KMS-11 (cell line): ENCODE measurements around the gene GRK5.
"Not testable (repeated sequence)": the region's sequence is repeated elsewhere in the genome, so short reads cannot be mapped to it uniquely, and the experiment has no call there.

Experiments used
- H2AFZ ChIP-seq: fragments of 200-600 bp; sonication (generic); 2 replicates; pipeline ENCODE4 v1.6.1; 2016; ENCODE audit warnings: antibody characterized with exemption, mixed run types, low read depth
- H3K27ac ChIP-seq: fragments of 200-600 bp; sonication (generic); 2 replicates; pipeline ENCODE4 v1.6.1; 2016; ENCODE audit warnings: mild to moderate bottlenecking, mixed run types
- H3K27me3 ChIP-seq: fragments of 200-600 bp; sonication (generic); 2 replicates; pipeline ENCODE4 v1.6.1; 2017; ENCODE audit warnings: mild to moderate bottlenecking, low read depth, mixed run types, moderate library complexity; ENCODE audit not compliant: insufficient read depth
- H3K36me3 ChIP-seq: fragments of 200-600 bp; sonication (generic); 2 replicates; pipeline ENCODE4 v1.6.1; 2017; ENCODE audit warnings: mild to moderate bottlenecking, mixed run types; ENCODE audit not compliant: insufficient read depth
- H3K4me1 ChIP-seq: fragments of 200-600 bp; sonication (generic); 2 replicates; pipeline ENCODE4 v1.6.1; 2016; ENCODE audit warnings: mild to moderate bottlenecking, low read depth, mixed run types; ENCODE audit not compliant: poor library complexity, severe bottlenecking
- H3K4me2 ChIP-seq: fragments of 200-600 bp; sonication (generic); 2 replicates; pipeline ENCODE4 v1.7.0; 2016; ENCODE audit warnings: mild to moderate bottlenecking, mixed run types
- H3K4me3 ChIP-seq: fragments of 200-600 bp; sonication (generic); IDR thresholded peaks from 2 replicates; pipeline ENCODE4 v1.6.1; 2017; ENCODE audit warnings: low read depth, low read length, mixed read lengths; ENCODE audit not compliant: insufficient read depth
- H3K79me2 ChIP-seq: fragments of 200-600 bp; sonication (generic); 2 replicates; pipeline ENCODE4 v1.6.1; 2016; ENCODE audit warnings: low read depth, mixed run types; ENCODE audit not compliant: insufficient read depth
- H3K9ac ChIP-seq: fragments of 200-600 bp; sonication (generic); 2 replicates; pipeline ENCODE4 v1.6.1; 2016; ENCODE audit warnings: mild to moderate bottlenecking, mixed run types
- H4K20me1 ChIP-seq: fragments of 200-600 bp; sonication (generic); 2 replicates; pipeline ENCODE4 v1.6.1; 2016; ENCODE audit warnings: mild to moderate bottlenecking, mixed run types; ENCODE audit not compliant: insufficient read depth
- TF ChIP-seq, protein P1 (sequence below): fragments of 200-600 bp; sonication (generic); conservative IDR thresholded peaks from 2 replicates; pipeline ENCODE4 v1.6.1; 2017; ENCODE audit warnings: low read depth, mild to moderate bottlenecking, antibody characterized with exemption, low read length, moderate library complexity, mixed read lengths

The GRK5 gene

DNA sequence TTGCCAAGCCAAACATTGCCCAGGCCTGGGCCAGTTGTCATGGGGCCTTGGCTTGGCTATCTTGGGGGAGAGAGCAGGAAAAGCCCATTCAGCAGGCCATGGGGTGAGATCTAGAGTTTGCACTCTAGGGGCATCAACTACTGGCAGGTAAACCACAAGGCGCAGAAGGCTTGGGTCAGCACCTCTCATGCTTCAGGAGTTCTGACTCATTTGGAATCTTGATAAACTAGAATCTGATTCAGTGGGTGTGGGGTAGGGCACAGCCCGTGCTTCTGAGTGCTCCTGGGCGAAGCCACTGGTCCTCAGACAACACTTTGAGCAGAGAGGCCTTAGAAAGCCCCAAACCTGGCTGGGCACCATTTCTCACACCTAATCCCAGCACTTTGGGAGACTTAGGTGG lies 254.0 kb downstream of the GRK5 start:
- H3K4me2 ChIP-seq, result no peak overlapping the region

DNA sequence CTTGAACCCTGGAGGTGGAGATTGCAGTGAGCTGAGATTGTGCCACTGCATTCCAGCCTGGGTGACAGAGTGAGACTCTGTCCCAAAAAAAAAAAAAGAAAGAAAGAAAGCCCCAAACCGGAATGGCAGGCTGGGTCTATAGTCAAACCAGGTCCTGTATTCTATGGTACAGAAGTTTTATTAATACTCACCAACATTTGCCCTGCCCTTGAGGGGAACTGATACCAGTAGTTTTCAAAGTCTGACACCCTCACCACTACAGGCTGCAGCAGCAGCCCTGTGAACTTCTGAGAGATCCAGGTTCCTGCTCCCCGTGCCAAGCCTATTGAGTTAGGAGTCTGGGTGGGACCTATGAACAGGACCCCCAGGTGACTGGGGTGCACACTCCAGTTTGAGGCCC lies 254.6 kb downstream of the GRK5 start:
- Histone ChIP-seq H3K4me3 (no peak overlapping the region), H3K27ac (no peak overlapping the region), H3K79me2 (no peaks in the 10 kb centered on the region), H2AFZ (no peak overlapping the region), H3K9ac (no peak overlapping the region), H4K20me1 (no peaks in the 10 kb centered on the region), H3K27me3 (no peaks in the 10 kb centered on the region), H3K4me1 (no peaks in the 10 kb centered on the region), H3K36me3 (no peaks in the 10 kb centered on the region), H3K4me2 (no peak overlapping the region)
- TF ChIP-seq, protein P1, sequence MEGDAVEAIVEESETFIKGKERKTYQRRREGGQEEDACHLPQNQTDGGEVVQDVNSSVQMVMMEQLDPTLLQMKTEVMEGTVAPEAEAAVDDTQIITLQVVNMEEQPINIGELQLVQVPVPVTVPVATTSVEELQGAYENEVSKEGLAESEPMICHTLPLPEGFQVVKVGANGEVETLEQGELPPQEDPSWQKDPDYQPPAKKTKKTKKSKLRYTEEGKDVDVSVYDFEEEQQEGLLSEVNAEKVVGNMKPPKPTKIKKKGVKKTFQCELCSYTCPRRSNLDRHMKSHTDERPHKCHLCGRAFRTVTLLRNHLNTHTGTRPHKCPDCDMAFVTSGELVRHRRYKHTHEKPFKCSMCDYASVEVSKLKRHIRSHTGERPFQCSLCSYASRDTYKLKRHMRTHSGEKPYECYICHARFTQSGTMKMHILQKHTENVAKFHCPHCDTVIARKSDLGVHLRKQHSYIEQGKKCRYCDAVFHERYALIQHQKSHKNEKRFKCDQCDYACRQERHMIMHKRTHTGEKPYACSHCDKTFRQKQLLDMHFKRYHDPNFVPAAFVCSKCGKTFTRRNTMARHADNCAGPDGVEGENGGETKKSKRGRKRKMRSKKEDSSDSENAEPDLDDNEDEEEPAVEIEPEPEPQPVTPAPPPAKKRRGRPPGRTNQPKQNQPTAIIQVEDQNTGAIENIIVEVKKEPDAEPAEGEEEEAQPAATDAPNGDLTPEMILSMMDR, result no peak

More for the DNA sequence above, 254.0 kb downstream of the GRK5 start:
- TF ChIP-seq, protein P1, result no peak
- Histone ChIP-seq H3K9ac (no peak overlapping the region), H3K27ac (no peak overlapping the region), H3K27me3 (no peaks in the 10 kb centered on the region), H3K4me1 (no peaks in the 10 kb centered on the region), H3K79me2 (no peaks in the 10 kb centered on the region), H4K20me1 (no peaks in the 10 kb centered on the region), H3K4me3 (no peak overlapping the region), H2AFZ (no peak overlapping the region), H3K36me3 (no peaks in the 10 kb centered on the region)

DNA sequence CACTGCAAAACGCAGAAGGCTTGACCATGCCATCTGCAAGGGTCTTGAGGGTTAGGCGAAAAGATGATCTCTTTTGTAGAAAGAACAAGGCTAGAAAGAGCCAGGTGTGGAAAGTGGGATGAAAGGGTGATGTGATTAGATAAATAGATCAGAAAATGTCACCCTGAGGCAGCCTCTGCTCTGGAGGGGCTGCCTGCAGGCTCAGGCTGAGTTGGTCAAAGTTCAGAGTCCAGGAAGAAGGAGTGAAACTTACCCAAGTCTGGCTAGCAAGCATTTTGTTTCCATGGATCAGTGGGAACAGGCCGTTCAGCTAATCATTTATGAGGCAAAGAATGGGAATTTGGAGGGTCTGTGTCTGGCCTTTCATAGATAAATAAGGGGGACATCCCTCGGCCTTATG lies 255.4 kb downstream of the GRK5 start:
- Histone ChIP-seq H3K9ac (no peak overlapping the region), H3K4me2 (no peak overlapping the region), H4K20me1 (no peaks in the 10 kb centered on the region), H2AFZ (no peak overlapping the region), H3K27me3 (no peaks in the 10 kb centered on the region), H3K27ac (no peak overlapping the region), H3K79me2 (no peaks in the 10 kb centered on the region), H3K4me1 (no peaks in the 10 kb centered on the region), H3K4me3 (no peak overlapping the region), H3K36me3 (no peaks in the 10 kb centered on the region)
- TF ChIP-seq, protein P1, result no peak

DNA sequence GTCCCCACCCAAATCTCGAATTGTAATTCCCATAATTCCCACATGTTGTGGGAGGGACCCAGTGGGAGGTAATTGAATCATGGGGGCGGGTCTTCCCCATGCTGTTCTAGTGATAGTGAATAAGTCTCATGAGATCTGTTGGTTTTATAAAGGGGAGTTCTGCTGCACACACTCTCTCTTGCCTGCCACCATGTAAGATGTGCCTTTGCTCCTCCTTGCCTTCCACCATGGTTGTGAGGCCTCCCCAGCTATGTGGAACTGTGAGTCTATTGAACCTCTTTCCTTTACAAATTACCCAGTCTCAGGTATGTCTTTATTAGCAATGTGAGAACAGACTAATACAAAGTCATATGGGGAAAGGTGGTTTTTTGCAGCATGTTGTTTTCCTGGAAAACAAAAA lies 255.8 kb downstream of the GRK5 start:
- H3K4me3 ChIP-seq, H3K27me3 ChIP-seq, H3K4me1 ChIP-seq, H3K4me2 ChIP-seq, H3K9ac ChIP-seq, H4K20me1 ChIP-seq, H3K36me3 ChIP-seq, H3K27ac ChIP-seq, H2AFZ ChIP-seq, H3K79me2 ChIP-seq: not testable (repeated sequence)

DNA sequence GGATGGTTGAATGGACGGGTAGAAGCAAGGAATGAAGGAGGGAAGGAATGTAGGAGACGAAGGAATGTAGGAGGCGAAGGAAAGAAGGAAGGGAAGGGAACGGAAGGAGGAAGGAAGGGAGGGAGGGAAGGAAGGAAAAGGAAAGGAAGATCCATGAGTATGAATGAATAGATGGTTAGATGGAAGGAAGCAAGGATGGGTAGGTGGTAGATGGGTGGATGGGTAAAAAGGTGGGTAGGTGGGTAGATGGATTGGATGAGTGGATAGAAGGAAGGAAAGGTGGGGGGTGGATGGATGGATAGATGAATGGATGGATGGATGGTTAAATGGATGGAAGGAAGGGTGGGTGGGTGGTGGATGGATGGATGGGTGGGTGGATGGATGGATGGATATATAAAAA lies 257.7 kb downstream of the GRK5 start:
- TF ChIP-seq, protein P1, result no peak
- Histone ChIP-seq H3K4me1 (no peaks in the 10 kb centered on the region), H4K20me1 (no peaks in the 10 kb centered on the region), H3K9ac (no peak overlapping the region), H3K4me2 (no peak overlapping the region), H3K36me3 (no peaks in the 10 kb centered on the region), H3K4me3 (no peak overlapping the region), H3K27me3 (no peaks in the 10 kb centered on the region), H3K79me2 (no peaks in the 10 kb centered on the region), H3K27ac (no peak overlapping the region), H2AFZ (no peak overlapping the region)
